Measurements from ENCODE around the gene ABHD12. TPM values are rescaled to one million over a fixed set of nuclear protein-coding genes. Genes with fewer than 3 reads are reported as not detected.
"Not testable (repeated sequence)": the region's sequence is repeated elsewhere in the genome, so short reads cannot be mapped to it uniquely, and the experiment has no call there.

ABHD12 gene
- total and polyA plus RNA-seq, 4 donors: 46.1 to 108 (median 86.6) TPM

GRCh38 chr20:25260770-25261437 lies 129.7 kb downstream of the ABHD12 start:
- not testable (repeated sequence) for DNase-seq (ENCODE audit: low read depth in 4 of 6, low spot score in 6 of 6)

GRCh38 chr20:25259788-25260254 lies 130.8 kb downstream of the ABHD12 start:
- Histone ChIP-seq H3K9me3 (ENCODE audit: control insufficient read depth, insufficient read depth, low read length) (no peaks in the 10 kb centered on the region), H3K27me3 (ENCODE audit: control insufficient read depth, insufficient read depth, low read length) (no peaks in the 10 kb centered on the region), H3K4me3 (ENCODE audit: low read depth, low read length) (no peak overlapping the region), H3K27ac (ENCODE audit: low read depth, low read length) (no peak overlapping the region), H3K36me3 (ENCODE audit: control insufficient read depth, insufficient read depth, low read length) (peaks cover 33% of the 10 kb centered on the region), H3K4me1 (ENCODE audit: control insufficient read depth, insufficient read depth, low read length) (peaks cover 18% of the 10 kb centered on the region)
- 100% methylated on average over 4 of the region's 9 CpGs for WGBS (ENCODE audit: insufficient coverage)
- no peak for DNase-seq (ENCODE audit: low read depth in 4 of 6, low spot score in 6 of 6)

More at GRCh38 chr20:25260770-25261437, 129.7 kb downstream of the ABHD12 start:
- H3K9me3 ChIP-seq (ENCODE audit: control insufficient read depth, insufficient read depth, low read length); H3K4me1 ChIP-seq (ENCODE audit: control insufficient read depth, insufficient read depth, low read length); H3K27me3 ChIP-seq (ENCODE audit: control insufficient read depth, insufficient read depth, low read length); H3K4me3 ChIP-seq (ENCODE audit: low read depth, low read length); H3K27ac ChIP-seq (ENCODE audit: low read depth, low read length): not testable (repeated sequence)
- WGBS (ENCODE audit: insufficient coverage): 95% methylated on average over 16 of the region's 16 CpGs
- peaks cover 27% of the 10 kb centered on the region for H3K36me3 ChIP-seq (ENCODE audit: control insufficient read depth, insufficient read depth, low read length)

- no peaks in the 10 kb centered on the region for H3K9me3 ChIP-seq (ENCODE audit: control insufficient read depth, insufficient read depth, low read length)
- no peaks in the 10 kb centered on the region for H3K27me3 ChIP-seq (ENCODE audit: control insufficient read depth, insufficient read depth, low read length)
- H3K4me1 ChIP-seq (ENCODE audit: control insufficient read depth, insufficient read depth, low read length): peaks cover 18% of the 10 kb centered on the region
- DNase-seq (ENCODE audit: low read depth in 4 of 6, low spot score in 6 of 6): no peak
- WGBS (ENCODE audit: insufficient coverage): 100% methylated on average over 2 of the region's 12 CpGs
- H3K4me3 ChIP-seq (ENCODE audit: low read depth, low read length): no peak overlapping the region
- no peak overlapping the region for H3K27ac ChIP-seq (ENCODE audit: low read depth, low read length)
- peaks cover 33% of the 10 kb centered on the region for H3K36me3 ChIP-seq (ENCODE audit: control insufficient read depth, insufficient read depth, low read length)
Measured at GRCh38 chr20:25259358-25259757, 131.3 kb downstream of the ABHD12 start.

GRCh38 chr20:25258828-25259227 lies 131.8 kb downstream of the ABHD12 start:
- no peak overlapping the region for H3K27ac ChIP-seq (ENCODE audit: low read depth, low read length)
- DNase-seq (ENCODE audit: low read depth in 4 of 6, low spot score in 6 of 6): no peak

GRCh38 chr20:25258476-25258805 lies 132.2 kb downstream of the ABHD12 start:
- H3K27ac ChIP-seq (ENCODE audit: low read depth, low read length): no peak overlapping the region

More at GRCh38 chr20:25258828-25259227, 131.8 kb downstream of the ABHD12 start:
- Histone ChIP-seq H3K4me3 (ENCODE audit: low read depth, low read length) (no peak overlapping the region), H3K4me1 (ENCODE audit: control insufficient read depth, insufficient read depth, low read length) (peaks cover 18% of the 10 kb centered on the region), H3K9me3 (ENCODE audit: control insufficient read depth, insufficient read depth, low read length) (no peaks in the 10 kb centered on the region), H3K27me3 (ENCODE audit: control insufficient read depth, insufficient read depth, low read length) (no peaks in the 10 kb centered on the region), H3K36me3 (ENCODE audit: control insufficient read depth, insufficient read depth, low read length) (peaks cover 33% of the 10 kb centered on the region)
- 92% methylated on average over 4 of the region's 4 CpGs for WGBS (ENCODE audit: insufficient coverage)

GRCh38 chr20:25257756-25258475 lies 132.7 kb downstream of the ABHD12 start:
- 86% methylated on average over 5 of the region's 10 CpGs for WGBS (ENCODE audit: insufficient coverage)
- Histone ChIP-seq H3K4me1 (ENCODE audit: control insufficient read depth, insufficient read depth, low read length) (peaks cover 18% of the 10 kb centered on the region), H3K27ac (ENCODE audit: low read depth, low read length) (no peak overlapping the region)

More at GRCh38 chr20:25258476-25258805, 132.2 kb downstream of the ABHD12 start:
- Histone ChIP-seq H3K27me3 (ENCODE audit: control insufficient read depth, insufficient read depth, low read length) (no peaks in the 10 kb centered on the region), H3K4me3 (ENCODE audit: low read depth, low read length) (no peak overlapping the region), H3K4me1 (ENCODE audit: control insufficient read depth, insufficient read depth, low read length) (peaks cover 18% of the 10 kb centered on the region), H3K36me3 (ENCODE audit: control insufficient read depth, insufficient read depth, low read length) (peaks cover 33% of the 10 kb centered on the region), H3K9me3 (ENCODE audit: control insufficient read depth, insufficient read depth, low read length) (no peaks in the 10 kb centered on the region)
- no peak for DNase-seq (ENCODE audit: low read depth in 4 of 6, low spot score in 6 of 6)
- WGBS (ENCODE audit: insufficient coverage): 86% methylated on average over 8 of the region's 8 CpGs

GRCh38 chr20:25257130-25257529 lies 133.5 kb downstream of the ABHD12 start:
- Histone ChIP-seq H3K9me3 (ENCODE audit: control insufficient read depth, insufficient read depth, low read length) (no peaks in the 10 kb centered on the region), H3K36me3 (ENCODE audit: control insufficient read depth, insufficient read depth, low read length) (peaks cover 38% of the 10 kb centered on the region), H3K27ac (ENCODE audit: low read depth, low read length) (no peak overlapping the region), H3K4me1 (ENCODE audit: control insufficient read depth, insufficient read depth, low read length) (peaks cover 26% of the 10 kb centered on the region), H3K4me3 (ENCODE audit: low read depth, low read length) (no peak overlapping the region), H3K27me3 (ENCODE audit: control insufficient read depth, insufficient read depth, low read length) (no peaks in the 10 kb centered on the region)
- WGBS (ENCODE audit: insufficient coverage): 100% methylated on average over 2 of the region's 5 CpGs
- DNase-seq (ENCODE audit: low read depth in 4 of 6, low spot score in 6 of 6): no peak

More at GRCh38 chr20:25257756-25258475, 132.7 kb downstream of the ABHD12 start:
- no peak overlapping the region for H3K4me3 ChIP-seq (ENCODE audit: low read depth, low read length)
- DNase-seq (ENCODE audit: low read depth in 4 of 6, low spot score in 6 of 6): no peak
- no peaks in the 10 kb centered on the region for H3K27me3 ChIP-seq (ENCODE audit: control insufficient read depth, insufficient read depth, low read length)
- peaks cover 35% of the 10 kb centered on the region for H3K36me3 ChIP-seq (ENCODE audit: control insufficient read depth, insufficient read depth, low read length)
- no peaks in the 10 kb centered on the region for H3K9me3 ChIP-seq (ENCODE audit: control insufficient read depth, insufficient read depth, low read length)

- no peaks in the 10 kb centered on the region for H3K27me3 ChIP-seq (ENCODE audit: control insufficient read depth, insufficient read depth, low read length)
- H3K9me3 ChIP-seq (ENCODE audit: control insufficient read depth, insufficient read depth, low read length): no peaks in the 10 kb centered on the region
- no peak for DNase-seq (ENCODE audit: low read depth in 4 of 6, low spot score in 6 of 6)
- H3K36me3 ChIP-seq (ENCODE audit: control insufficient read depth, insufficient read depth, low read length): peaks cover 38% of the 10 kb centered on the region
- H3K4me3 ChIP-seq (ENCODE audit: low read depth, low read length): no peak overlapping the region
- peaks cover 29% of the 10 kb centered on the region for H3K4me1 ChIP-seq (ENCODE audit: control insufficient read depth, insufficient read depth, low read length)
- 79% methylated on average over 3 of the region's 5 CpGs for WGBS (ENCODE audit: insufficient coverage)
- H3K27ac ChIP-seq (ENCODE audit: low read depth, low read length): no peak overlapping the region
Measured at GRCh38 chr20:25256226-25256859, 134.3 kb downstream of the ABHD12 start.

GRCh38 chr20:25254986-25255680 lies 135.5 kb downstream of the ABHD12 start:
- H3K36me3 ChIP-seq (ENCODE audit: control insufficient read depth, insufficient read depth, low read length): peaks cover 30% of the 10 kb centered on the region
- WGBS (ENCODE audit: insufficient coverage): 71% methylated on average over 12 of the region's 12 CpGs
- H3K27me3 ChIP-seq (ENCODE audit: control insufficient read depth, insufficient read depth, low read length): no peaks in the 10 kb centered on the region
- H3K27ac ChIP-seq (ENCODE audit: low read depth, low read length): no peak overlapping the region
- DNase-seq (ENCODE audit: low read depth in 4 of 6, low spot score in 6 of 6): no peak
- no peak overlapping the region for H3K4me3 ChIP-seq (ENCODE audit: low read depth, low read length)
- H3K4me1 ChIP-seq (ENCODE audit: control insufficient read depth, insufficient read depth, low read length): peaks cover 29% of the 10 kb centered on the region
- no peaks in the 10 kb centered on the region for H3K9me3 ChIP-seq (ENCODE audit: control insufficient read depth, insufficient read depth, low read length)
